DMS 273 treated with DMSO at 0.1 percent for 48 hours (cell line): ENCODE data around the gene ERCC2.
A peak's percentile ranks its signal among the peaks of the same experiment; 100 is the strongest.
"Not testable (repeated sequence)": the region's sequence is repeated elsewhere in the genome, so short reads cannot be mapped to it uniquely, and the experiment has no call there.

Source experiments
- DNase-seq: peaks from one replicate; lab custom pipeline; 2025; lab: John Stamatoyannopoulos, UW

ERCC2 gene

GRCh38 chr19:45333609-45334303 is 36.6 kb downstream of the ERCC2 start:
- no peak for DNase-seq

GRCh38 chr19:45331411-45331810 is 39.0 kb downstream of the ERCC2 start:
- no peak for DNase-seq

GRCh38 chr19:45327404-45328143 is 42.8 kb downstream of the ERCC2 start:
- DNase-seq: no peak

GRCh38 chr19:45324349-45324907 is 45.9 kb downstream of the ERCC2 start:
- DNase-seq: no peak

- DNase-seq: no peak
Observed at GRCh38 chr19:45323671-45324081, 46.7 kb downstream of the ERCC2 start.

- DNase-seq: no peak
Observed at GRCh38 chr19:45322744-45323281, 47.6 kb downstream of the ERCC2 start, which contains the start of gene CKM. Gene CKM, minus strand, starts transcription at chr19:45322875. Its CDS starts 3,162 bp downstream, at chr19:45319713.

GRCh38 chr19:45322311-45322710 is 48.1 kb downstream of the ERCC2 start:
- DNase-seq: no peak

- DNase-seq: no peak
Observed at GRCh38 chr19:45321848-45322247, 48.5 kb downstream of the ERCC2 start.

GRCh38 chr19:45320997-45321775 is 49.2 kb downstream of the ERCC2 start:
- no peak for DNase-seq

- no peak for DNase-seq
Observed at GRCh38 chr19:45315304-45315703, 55.1 kb downstream of the ERCC2 start.

GRCh38 chr19:45314708-45315245 is 55.6 kb downstream of the ERCC2 start:
- no peak for DNase-seq

- not testable (repeated sequence) for DNase-seq
Observed at GRCh38 chr19:45312285-45312684, 58.1 kb downstream of the ERCC2 start.

GRCh38 chr19:45311621-45312020 is 58.8 kb downstream of the ERCC2 start:
- no peak for DNase-seq

GRCh38 chr19:45309322-45309721 is 61.1 kb downstream of the ERCC2 start:
- DNase-seq: not testable (repeated sequence)

GRCh38 chr19:45307361-45307760 is 63.0 kb downstream of the ERCC2 start:
- no peak for DNase-seq

GRCh38 chr19:45306518-45307027 is 63.8 kb downstream of the ERCC2 start:
- peak; percentile 45 for DNase-seq

GRCh38 chr19:45306040-45306439 is 64.3 kb downstream of the ERCC2 start:
- no peak for DNase-seq

- no peak for DNase-seq
Observed at GRCh38 chr19:45305421-45305820, 65.0 kb downstream of the ERCC2 start.

- no peak for DNase-seq
Observed at GRCh38 chr19:45305007-45305406, 65.4 kb downstream of the ERCC2 start.

GRCh38 chr19:45304141-45304926 is 66.0 kb downstream of the ERCC2 start:
- no peak for DNase-seq
